ENCODE data around the gene UBE2M.
"Not testable (repeated sequence)": the region's sequence is repeated elsewhere in the genome, so short reads cannot be mapped to it uniquely, and the experiment has no call there.

Gene UBE2M

DNA sequence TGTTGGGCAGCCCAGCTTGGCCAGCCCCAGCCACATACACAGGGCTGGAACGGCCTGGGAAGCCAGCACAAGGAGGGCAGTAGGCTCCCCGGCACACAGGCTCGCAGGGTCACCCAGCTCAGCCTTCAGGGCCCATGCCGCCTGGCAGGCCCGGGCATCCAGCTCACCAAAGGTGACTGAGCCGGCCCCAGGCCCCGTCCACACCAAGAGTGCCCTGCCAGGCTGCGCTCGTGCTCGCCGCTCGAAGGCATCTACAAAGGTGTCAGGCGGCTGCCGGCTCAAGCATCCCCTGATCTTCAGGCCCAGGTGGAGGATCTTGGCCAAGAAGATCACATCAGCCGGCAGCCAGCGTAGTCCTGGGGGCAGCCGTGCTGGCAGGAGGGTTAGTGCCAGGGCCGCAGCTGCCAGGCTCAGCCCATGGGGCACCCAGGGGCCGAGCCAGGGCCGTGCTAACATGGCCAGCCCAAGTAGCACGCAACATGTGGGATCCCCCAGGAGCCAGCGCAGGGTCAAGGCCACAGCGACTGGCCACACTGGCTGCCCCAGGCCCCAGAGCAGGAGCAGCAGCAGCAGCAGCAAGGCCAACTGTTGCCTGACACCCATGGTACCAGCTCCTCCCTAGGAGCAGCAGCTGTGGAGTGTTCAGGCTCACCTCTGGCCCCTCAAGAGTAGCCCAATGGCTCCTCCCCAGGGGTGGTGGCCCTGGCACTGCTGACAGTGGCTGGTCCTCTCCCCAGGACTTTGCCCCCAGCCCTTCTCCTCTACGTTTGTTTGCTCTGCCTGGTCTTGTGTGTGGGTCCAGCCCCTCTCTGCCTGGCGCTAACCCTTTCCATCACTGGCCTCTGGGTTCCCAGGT, 46.8 kb downstream of the UBE2M start, which contains the start of gene SLC27A5:
TSS of gene SLC27A5 (minus strand) at position 640 of the 856 bp plus-strand sequence. CDS start at position 603, 37 bp downstream.
- DNase-seq, result no peak

- DNase-seq, result no peak
Measured at GRCh38 chr19:58510084-58510862, 48.1 kb downstream of the UBE2M start.

GRCh38 chr19:58509731-58510083, 48.7 kb downstream of the UBE2M start:
- DNase-seq, result no peak

DNA sequence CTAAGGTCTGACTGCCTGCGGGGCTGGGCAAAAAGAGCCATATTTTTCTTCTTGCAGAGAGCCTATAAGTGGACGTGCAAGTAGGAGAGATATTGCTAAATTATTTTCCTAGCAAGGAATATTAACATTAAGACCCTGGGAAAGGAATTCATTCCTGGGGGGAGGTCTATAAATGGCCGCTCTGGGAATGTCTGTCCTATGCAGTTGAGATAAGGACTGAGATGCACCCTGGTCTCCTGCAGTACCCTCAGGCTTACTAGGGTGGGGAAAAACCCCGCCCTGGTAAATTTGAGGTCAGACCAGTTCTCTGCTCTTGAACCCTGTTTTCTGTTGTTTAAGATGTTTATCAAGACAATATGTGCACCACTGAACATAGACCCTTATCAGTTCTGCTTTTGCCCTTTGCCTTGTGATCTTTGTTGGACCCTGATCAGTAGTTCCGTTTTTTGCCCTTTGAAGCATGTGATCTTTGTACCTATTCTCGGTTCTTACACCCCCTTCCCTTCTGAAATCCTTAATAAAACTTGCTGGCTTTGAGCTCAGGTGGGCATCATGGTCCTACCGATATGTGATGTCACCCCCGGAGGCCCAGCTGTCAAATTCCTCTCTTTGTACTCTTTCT, 50.7 kb downstream of the UBE2M start:
- DNase-seq, result not testable (repeated sequence)

All from right hindlimb (tissue), 1 donor.